ENCODE results near the gene HTN3.
"Not testable (repeated sequence)": the region's sequence is repeated elsewhere in the genome, so short reads cannot be mapped to it uniquely, and the experiment has no call there.

HTN3 gene

DNA sequence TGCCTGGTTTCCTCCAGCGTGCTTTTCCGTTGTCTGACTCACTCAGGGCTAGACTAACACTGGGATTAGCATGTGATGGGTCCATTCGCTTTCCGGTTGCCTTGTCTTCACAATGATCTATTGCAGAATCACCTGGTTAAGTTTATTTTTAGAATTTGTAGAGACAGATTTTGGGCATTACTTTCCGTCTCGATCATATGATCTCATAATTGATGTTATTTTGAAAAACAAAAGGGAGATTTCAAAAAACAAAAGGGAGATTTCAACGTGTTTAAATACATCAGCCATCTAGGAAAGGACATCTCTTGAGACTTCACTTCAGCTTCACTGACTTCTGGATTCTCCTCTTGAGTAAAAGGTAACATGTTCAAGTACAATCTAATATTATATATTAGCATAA is at the start of gene HTN3:
Gene HTN3 (plus strand): TSS at position 301 of the 400 bp plus-strand sequence. CDS start 2,282 bp downstream, outside the sequence.
- not testable (repeated sequence) for DNase-seq

DNA sequence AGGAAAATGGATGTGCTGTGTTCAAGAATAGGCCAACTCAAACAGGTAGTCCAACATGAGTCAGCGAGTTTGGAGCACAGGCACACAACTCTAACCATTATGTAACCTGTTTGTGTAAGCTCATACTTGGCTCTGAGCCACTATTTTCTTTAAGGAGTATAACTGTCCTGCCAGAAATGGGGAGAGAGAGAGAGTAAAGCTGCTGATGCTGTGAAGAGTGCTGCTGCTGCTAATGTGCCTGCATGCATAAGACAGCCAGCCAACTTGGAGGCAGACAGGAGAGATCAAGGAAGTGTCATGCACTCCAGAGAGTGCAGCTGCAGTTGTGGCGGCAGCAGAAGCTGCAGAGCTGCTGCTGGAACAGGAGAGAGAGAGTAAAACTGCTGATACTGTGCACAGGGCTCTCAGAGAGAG is 44.2 kb upstream of the HTN3 start:
- DNase-seq = peak; percentile 34

DNA sequence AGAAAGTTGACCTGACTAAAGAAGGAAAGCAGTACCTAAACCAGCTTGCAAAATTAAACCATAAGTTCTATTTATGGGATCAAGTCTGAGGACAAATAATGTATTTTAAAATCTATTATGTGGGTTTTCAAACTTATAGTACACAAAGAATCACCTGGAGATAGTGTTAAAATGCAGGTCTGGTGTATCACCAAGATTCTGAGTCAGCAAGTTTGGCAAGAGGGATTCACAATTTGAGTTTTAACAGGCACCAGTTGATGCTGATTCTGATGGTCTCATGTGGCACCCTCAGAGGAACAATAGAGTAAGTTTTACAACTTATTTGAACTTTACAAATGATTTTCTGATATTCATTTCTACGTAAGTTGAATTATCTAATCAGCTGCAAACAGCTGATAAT is 41.6 kb upstream of the HTN3 start:
- no peak for DNase-seq

DNA sequence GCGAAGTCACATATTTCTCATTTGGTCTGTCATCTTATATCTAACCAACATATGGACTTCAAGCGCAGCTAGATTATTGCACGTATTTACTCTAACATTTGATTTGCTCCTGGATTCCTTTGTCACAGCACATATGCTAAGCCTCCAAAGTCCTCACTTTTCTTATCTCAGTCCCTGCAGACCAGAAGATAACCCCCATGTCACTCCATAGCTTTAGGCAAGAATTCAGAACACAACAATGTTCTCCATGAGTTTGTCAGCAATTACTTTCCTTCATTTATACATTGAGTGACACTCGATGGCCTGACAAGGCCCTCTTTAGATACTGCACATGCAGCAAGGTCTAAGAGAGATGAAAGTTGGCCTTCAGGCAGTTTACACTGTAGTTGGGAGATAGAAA is 37.2 kb upstream of the HTN3 start:
- DNase-seq = no peak

DNA sequence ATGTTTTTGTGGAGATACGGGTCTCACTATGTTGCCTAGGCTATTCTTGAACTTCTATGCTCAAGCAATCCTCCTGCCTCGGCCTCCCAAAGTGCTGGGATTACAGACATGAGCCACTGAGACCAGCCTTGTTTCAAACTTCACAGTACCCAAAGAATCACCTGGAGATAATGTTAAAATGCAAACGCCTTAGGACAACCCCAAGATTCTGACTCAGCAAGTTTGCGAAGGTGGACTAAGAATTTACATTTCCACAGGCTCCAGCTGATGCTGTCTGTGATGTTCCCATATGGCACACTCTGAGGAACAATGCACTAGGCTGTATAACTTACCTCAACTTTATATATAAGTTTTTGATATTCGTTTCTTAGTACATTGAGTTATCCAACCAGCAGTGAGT is 33.5 kb upstream of the HTN3 start:
- no peak for DNase-seq

DNA sequence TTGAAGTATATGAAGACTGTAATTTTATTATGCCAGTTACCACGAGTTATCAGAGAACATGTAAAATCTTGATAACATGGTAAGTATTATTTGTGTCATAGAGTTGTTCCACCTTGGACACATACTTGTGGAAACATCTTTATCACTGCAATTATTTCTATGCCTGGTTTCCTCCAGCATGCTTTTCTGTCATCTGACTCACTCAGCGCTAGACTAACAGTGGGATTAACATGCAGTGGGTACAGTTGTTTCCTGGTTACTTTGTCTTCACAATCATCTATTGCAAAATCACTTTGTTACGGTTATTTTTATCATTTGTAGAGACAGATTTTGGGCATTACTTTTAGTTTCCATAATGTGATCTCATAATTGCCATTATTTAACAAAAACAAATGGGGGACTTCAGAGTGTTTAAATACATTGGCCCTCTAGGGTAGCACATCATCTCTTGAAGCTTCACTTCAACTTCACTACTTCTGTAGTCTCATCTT is 32.7 kb upstream of the HTN3 start, which contains the start of gene STATH:
Gene STATH (plus strand): TSS at position 441 of the 491 bp plus-strand sequence. CDS start 2,472 bp downstream, outside the sequence.
- no peak for DNase-seq

DNA sequence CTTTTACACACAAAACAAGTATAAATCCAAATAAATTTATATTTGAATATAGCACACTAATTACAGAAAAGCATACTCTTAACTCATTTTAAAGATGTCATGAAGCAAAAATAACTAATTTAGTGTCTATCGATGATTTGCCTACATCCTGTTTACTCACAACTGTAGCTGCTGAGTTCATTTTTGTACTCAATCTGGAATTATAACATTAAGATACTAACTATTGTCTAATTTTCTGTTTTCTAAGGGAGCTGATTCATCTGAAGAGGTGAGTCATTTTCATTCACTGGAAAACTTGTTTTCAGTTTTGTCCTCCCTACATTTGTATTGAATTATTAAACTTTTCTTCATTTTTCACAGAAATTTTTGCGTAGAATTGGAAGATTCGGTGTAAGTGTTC is 28.8 kb upstream of the HTN3 start:
- DNase-seq = no peak

DNA sequence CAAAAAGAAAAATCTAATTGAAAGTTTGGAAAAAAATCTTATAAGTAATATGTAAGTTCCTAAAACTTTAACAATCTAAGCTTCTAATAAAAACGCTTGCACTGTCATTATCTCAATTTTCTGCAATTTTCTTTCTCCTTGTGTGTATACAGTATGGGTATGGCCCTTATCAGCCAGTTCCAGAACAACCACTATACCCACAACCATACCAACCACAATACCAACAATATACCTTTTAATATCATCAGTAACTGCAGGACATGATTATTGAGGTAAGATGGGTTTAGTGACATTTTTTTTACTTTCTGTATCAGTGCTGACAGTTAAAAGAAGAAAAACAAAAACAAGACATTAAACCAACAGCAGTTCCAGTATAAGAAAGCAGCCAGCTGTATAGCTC is 27.5 kb upstream of the HTN3 start:
- DNase-seq = no peak

DNA sequence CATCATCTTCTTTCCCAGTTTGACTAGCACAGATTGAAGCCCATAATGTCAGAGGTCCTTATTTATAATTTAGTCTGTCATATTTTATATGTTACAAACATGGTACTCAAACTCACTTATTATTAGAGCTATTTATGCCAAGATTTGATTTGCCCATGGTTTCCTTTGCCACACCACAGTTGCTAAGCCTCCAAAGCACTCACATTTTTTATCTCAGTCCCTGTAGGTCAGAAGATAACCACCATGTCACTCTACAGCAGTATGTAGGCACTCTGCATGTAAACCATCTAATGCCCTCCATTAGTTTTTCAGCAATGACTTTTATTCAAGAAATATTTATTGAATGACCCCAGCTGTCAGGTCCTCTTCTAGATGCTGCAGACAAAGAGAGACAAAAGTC is 25.8 kb upstream of the HTN3 start:
- DNase-seq = no peak

DNA sequence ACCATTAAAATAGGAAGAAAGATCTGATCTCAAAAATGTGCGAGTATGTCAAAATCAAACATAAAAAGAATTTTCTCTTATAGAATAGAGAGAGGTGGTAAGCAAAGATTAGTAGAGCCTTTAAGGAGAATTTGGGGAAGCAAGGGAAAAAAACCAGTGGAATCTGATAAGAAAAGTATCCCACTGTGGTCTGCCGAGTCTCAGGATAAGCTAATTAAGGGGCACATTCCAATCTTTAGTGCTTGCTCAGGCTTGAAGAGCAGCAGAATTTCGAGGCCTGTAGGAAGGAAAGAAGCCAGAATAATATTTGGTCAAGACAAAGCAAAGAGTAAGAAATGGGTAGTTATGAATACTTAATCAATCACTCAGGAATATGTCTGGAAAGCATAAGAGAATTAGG is 19.5 kb upstream of the HTN3 start:
- no peak for DNase-seq

DNA sequence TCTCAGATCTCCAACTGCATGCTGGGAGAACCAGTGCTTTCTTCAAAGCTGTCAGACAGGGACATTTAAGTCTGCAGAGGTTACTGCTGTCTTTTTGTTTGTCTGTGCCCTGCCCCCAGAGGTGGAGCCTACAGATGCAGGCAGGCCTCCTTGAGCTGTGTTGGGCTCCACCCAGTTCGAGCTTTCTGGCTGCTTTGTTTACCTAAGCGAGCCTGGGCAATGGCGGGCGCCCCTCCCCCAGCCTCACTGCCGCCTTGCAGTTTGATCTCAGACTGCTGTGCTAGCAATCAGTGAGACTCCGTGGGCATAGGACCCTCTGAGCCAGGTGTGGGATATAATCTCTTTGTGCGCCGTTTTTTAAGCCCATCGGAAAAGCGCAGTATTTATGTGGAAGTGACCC is 9.3 kb upstream of the HTN3 start:
- DNase-seq = not testable (repeated sequence)

DNA sequence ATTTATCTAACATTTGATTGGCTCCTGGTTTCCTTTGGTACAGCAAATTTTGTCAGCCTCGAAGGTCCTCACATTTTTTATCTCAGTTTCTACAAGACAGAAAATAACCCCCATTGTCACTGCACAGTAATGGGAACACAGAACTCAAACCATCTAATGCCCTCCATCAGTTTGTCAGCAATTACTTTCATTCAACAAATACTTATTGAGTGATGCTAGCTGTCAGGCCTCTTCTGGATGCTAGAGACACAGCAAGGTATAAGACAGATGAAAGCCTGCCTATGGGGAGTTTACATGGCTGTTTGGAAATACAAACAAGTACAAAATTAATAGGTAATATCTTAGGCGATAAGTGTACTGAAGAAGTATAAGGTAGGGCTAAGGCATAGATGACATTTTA is 5.0 kb upstream of the HTN3 start:
- no peak for DNase-seq

DNA sequence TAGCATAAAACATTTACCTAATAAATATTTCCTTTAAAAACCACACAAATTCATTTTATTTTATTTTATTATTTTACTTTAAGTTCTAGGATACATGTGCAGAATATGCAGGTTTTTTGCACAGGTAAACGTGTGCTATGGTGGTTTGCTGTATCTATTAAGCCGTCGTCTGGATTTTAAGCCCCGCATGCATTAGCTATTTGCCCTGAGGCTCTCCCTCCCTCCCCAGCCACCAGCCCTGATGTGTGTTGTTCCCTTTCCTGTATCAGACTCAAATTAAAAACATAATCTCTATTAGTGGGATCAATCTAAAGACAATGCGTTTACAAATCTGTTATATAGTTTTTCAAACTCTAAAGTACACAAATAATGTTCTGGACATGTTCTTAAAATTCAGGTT is 1.2 kb upstream of the HTN3 start:
- no peak for DNase-seq

DNA sequence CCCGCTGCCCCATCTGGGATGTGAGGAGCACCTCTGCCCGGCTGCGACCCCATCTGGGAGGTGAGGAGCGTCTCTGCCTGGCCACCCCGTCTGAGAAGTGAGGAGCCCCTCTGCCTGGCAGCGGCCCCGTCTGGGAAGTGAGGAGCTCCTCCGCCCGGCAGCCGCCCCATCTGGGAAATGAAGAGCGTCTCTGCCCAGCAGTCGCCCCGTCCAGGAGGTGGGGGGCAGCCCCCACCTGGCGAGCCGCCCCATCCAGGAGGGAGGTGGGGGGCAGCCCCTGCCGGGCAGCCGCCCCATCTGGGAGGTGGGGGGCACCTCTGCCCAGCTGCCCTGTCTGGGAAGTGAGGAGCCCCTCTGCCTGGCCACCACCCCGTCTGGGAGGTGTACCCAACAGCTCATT is 9.3 kb downstream of the HTN3 start:
- DNase-seq = not testable (repeated sequence)

DNA sequence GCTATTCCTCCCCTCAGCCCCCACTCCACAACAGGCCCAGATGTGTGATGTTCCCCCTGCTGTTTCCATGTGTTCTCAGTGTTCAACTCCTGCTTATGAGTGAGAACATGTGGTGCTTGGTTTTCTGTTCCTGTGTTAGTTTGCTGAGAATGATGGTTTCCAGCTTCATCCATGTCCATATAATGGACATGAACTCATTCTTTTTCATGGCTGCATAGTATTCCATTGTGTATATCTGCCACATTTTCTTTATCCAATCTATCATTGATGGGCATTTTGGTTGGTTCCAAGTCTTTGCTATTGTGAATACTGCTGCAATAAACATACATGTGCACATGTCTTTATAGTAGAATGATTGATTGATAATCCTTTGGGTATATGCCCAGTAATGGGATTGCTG is 11.7 kb downstream of the HTN3 start:
- not testable (repeated sequence) for DNase-seq

DNA sequence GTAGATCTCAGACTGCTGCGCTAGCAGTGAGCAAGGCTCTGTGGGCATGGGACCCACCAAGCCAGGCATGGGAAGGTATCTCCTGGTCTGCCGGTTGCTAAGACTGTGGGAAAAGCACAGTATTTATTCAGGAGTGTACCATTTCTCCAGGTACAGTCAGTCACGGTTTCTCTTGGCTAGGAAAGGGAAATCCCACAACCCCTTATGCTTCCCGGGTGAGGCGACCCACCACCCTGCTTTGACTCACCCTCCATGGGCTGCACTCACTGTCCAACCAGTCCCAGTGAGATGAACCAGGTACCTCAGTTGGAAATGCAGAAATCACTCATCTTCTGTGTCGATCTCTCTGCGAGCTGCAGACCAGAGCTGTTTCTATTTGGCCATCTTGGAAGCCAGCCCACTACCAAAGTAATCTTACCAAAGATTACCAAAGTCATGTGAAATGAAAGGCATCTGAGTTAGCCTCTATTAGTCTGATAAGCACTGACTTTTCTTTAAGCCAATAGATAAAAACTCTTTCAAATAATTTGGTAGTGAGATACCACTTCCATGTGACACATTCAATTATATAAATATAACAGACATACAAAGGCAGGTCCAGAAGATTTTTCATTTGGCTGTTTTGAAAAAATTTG is 13.5 kb downstream of the HTN3 start:
- DNase-seq = no peak

DNA sequence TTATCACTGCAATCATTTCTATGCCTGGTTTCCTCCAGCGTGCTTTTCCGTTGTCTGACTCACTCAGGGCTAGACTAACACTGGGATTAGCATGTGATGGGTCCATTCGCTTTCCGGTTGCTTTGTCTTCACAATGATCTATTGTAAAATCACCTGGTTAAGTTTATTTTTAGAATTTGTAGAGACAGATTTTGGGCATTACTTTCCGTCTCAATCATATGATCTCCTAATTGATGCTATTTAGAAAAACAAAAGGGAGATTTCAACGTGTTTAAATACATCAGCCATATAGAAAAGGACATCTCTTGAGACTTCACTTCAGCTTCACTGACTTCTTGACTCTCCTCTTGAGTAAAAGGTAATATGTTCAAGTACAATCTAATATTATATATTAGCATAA is 21.9 kb downstream of the HTN3 start, which contains the start of gene HTN1:
Gene HTN1 (plus strand): TSS at position 301 of the 400 bp plus-strand sequence. CDS start 2,639 bp downstream, outside the sequence.
- not testable (repeated sequence) for DNase-seq

DNA sequence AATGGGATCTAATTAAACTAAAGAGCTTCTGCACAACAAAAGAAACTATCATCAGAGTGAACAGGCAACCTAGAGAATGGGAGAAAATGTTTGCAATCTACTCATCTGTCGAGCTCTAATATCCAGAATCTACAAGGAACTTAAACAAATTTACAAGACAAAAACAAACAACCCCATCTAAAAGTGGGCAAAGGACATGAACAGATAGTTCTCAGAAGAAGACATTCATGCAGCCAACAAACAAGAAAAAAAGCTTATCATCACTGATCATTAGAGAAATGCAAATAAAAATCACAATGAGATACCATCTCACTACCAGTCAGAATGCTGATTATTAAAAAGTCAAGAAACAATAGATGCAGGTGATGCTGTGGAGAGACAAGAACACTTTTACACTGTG is 28.3 kb downstream of the HTN3 start:
- DNase-seq = not testable (repeated sequence)

DNA sequence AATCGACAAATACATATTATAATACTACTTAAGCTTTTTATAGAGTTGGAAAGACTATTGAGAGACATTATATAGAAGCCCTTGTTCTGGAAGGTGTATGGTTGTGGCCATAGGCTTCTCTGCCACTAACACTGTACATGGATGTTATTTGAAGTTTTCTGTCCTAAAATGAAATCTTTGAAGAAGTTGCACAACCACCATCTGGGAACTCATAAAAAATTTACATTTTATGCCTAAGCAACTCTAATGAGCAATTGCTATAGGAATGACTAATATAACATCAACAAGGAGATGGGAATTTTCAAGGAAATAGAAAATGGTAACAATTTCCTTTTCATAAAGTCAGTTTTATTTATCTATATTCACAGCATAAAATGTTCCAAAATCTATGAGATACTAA is 29.4 kb downstream of the HTN3 start:
- DNase-seq = no peak

DNA sequence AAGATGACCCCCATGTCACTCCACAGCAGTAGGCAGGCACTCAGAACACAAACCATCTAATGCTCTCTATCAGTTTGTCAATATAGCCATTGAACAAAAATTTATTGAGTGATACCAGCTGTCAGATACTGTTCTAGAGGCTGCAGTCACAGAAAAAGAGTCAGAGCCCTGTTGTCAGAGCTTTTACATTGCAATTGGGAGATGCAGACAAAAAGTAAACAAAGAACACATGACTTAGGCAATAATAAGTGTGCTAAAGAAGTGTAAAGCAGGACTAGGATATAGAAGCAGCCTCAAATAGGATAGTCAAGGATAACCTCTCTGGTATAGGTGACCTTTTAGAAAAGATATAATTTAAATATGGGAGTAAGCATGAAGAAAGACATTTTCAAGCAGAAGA is 30.9 kb downstream of the HTN3 start:
- no peak for DNase-seq

DNA sequence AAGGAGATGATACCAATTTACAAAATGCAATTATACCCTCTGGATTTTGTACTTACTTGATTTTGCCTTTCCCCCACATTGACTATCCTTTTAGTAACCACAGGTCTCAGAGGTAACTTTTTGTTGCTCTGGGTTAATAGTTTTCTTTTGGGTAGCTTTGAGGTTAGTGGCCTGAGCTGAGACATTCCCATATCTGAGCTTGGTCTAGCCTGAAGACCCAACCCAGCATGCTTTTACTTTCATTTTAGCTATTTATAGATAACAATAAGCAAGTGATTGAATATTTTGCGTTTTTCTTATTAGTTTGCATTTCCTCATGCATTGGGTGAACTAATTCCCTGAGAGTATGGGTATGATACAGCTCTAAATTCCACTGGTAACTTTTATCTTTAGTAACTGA is 33.7 kb downstream of the HTN3 start:
- DNase-seq = no peak

DNA sequence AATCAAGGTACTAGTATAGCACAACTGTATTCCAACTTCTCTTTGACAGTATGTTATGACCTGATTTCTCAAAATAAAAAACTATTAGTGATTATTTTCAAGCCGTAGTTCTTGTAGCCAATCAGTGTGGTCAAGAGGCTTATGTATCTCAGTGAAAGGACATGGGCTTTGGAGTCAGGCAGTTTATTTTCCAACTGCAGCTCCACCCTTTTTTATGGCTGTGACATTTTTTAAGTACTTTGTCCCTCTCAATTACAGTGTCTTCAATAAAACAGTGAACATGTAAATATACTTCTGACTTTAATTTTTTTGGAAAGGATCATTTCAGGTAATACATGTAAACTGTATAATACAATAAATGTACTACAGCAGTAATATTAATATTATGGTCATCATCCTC is 51.9 kb downstream of the HTN3 start:
- DNase-seq = no peak
